Endodermal cell (in vitro differentiated cells): ENCODE data around the gene YIF1A. TPM values are rescaled to one million over a fixed set of nuclear protein-coding genes. Genes with fewer than 3 reads are reported as not detected.

Experiments used
- DNase-seq: peaks from one replicate; pipeline ENCODE4 v3.0.0-alpha.2; 2017
- H3K27ac ChIP-seq: 2 replicates; pipeline ENCODE4 v1.5.1; 2013; ENCODE audit warnings: mild to moderate bottlenecking, low read depth, low read length, moderate library complexity
- H3K27me3 ChIP-seq: 2 replicates; pipeline ENCODE4 v1.6.1; 2013; ENCODE audit warnings: mild to moderate bottlenecking, low read length, moderate library complexity; ENCODE audit not compliant: insufficient read depth, control insufficient read depth, poor library complexity, severe bottlenecking
- H3K36me3 ChIP-seq: 2 replicates; pipeline ENCODE4 v1.7.0; 2013; ENCODE audit warnings: mild to moderate bottlenecking, low read length, moderate library complexity; ENCODE audit not compliant: control insufficient read depth, insufficient read depth
- H3K4me1 ChIP-seq: one replicate; pipeline ENCODE4 v1.7.0; 2013; ENCODE audit warnings: low read length; ENCODE audit not compliant: control insufficient read depth, insufficient read depth
- H3K4me3 ChIP-seq: 2 replicates; pipeline ENCODE4 v1.5.1; 2013; ENCODE audit warnings: mild to moderate bottlenecking, low read length, moderate library complexity
- H3K9ac ChIP-seq: 2 replicates; pipeline ENCODE4 v1.6.1; 2013; ENCODE audit warnings: mild to moderate bottlenecking, low read length, moderate library complexity; ENCODE audit not compliant: poor library complexity, severe bottlenecking; ENCODE audit errors: extremely low read depth
- H3K9me3 ChIP-seq: 2 replicates; pipeline ENCODE4 v1.6.1; 2013; ENCODE audit warnings: mild to moderate bottlenecking, low read length, moderate library complexity; ENCODE audit not compliant: control insufficient read depth
- H3K27ac Mint-ChIP-seq: 2 replicates; pipeline ENCODE4 v1.8.0; 2020; ENCODE audit warnings: mixed read lengths
- H3K27me3 Mint-ChIP-seq: 2 replicates; pipeline ENCODE4 v1.8.0; 2021; ENCODE audit warnings: mild to moderate bottlenecking, mixed read lengths; ENCODE audit not compliant: insufficient read depth
- H3K36me3 Mint-ChIP-seq: 2 replicates; pipeline ENCODE4 v1.8.0; 2020; ENCODE audit warnings: low read depth, mixed read lengths
- H3K4me1 Mint-ChIP-seq: 2 replicates; pipeline ENCODE4 v1.8.0; 2020; ENCODE audit warnings: mixed read lengths
- H3K4me3 Mint-ChIP-seq: 2 replicates; pipeline ENCODE4 v1.8.0; 2020; ENCODE audit warnings: mild to moderate bottlenecking, moderate library complexity, mixed read lengths
- H3K9me3 Mint-ChIP-seq: 2 replicates; pipeline ENCODE4 v1.8.0; 2020; ENCODE audit warnings: mild to moderate bottlenecking, mixed read lengths
- CTCF ChIP-seq: fragments of 200-600 bp; sonication (generic); conservative IDR thresholded peaks from 2 replicates; pipeline ENCODE4 v1.5.0; 2021; ENCODE audit warnings: antibody characterized with exemption, mild to moderate bottlenecking
- WGBS, 2 experiments: methylation state at CpG; one replicate each; pipeline versions ENCODE4 v1.1.5 to v1.1.7; 2013; ENCODE audit warnings: missing lambda C conversion rate in 2 of 2, mixed read lengths in 1 of 2; ENCODE audit not compliant: insufficient coverage in 1 of 2, insufficient read length in 1 of 2; 5-methylcytosine and 5-hydroxymethylcytosine counted together
- total RNA-seq, 2 donors: library from RNA; stranded (reverse); fragmentation: NEBNext Ultra II Directional in 1 of 2; extraction: Animal tissue kit (Norgen Biotek cat#: 25700) in 1 of 2; gene quantifications; 2 replicates in 1 of 2; 3 replicates in 1 of 2; pipeline ENCODE4 v1.2.1, GENCODE V29; 2021

YIF1A gene
- total RNA-seq, 2 donors from 2014 or later, result 70.6 to 80.1 TPM

- peaks cover 16% of the 10 kb centered on the region for H3K36me3 ChIP-seq
- Mint-ChIP-seq H3K4me3 (no peak overlapping the region), H3K9me3 (no peaks in the 10 kb centered on the region), H3K36me3 (peaks cover 9% of the 10 kb centered on the region), H3K27ac (no peak overlapping the region), H3K4me1 (no peaks in the 10 kb centered on the region), H3K27me3 (peaks cover 30% of the 10 kb centered on the region)
- TF ChIP-seq CTCF, result no peak
- 67 to 78% methylated on average over 3 to 6 of the region's 6 CpGs for WGBS, 2 experiments
- peak; percentile 65 for DNase-seq
- peaks cover 14% of the 10 kb centered on the region for H3K27me3 ChIP-seq
- no peak overlapping the region for H3K4me3 ChIP-seq
- no peaks in the 10 kb centered on the region for H3K9me3 ChIP-seq
- no peak overlapping the region for H3K9ac ChIP-seq
- H3K4me1 ChIP-seq, result peaks cover 3% of the 10 kb centered on the region
- peak overlapping the region; percentile 68 for H3K27ac ChIP-seq
Measured at GRCh38 chr11:66281001-66281400, 7.9 kb downstream of the YIF1A start.

- Histone ChIP-seq H3K36me3 (peaks cover 13% of the 10 kb centered on the region), H3K9me3 (no peaks in the 10 kb centered on the region), H3K4me3 (no peak overlapping the region), H3K9ac (no peak overlapping the region), H3K27me3 (peaks cover 14% of the 10 kb centered on the region), H3K4me1 (peaks cover 3% of the 10 kb centered on the region), H3K27ac (peak overlapping the region; percentile 68)
- TF ChIP-seq CTCF, result no peak
- WGBS, 2 experiments, result 66 to 76% methylated on average over 5 to 14 of the region's 14 CpGs
- Mint-ChIP-seq H3K36me3 (peaks cover 9% of the 10 kb centered on the region), H3K4me1 (no peaks in the 10 kb centered on the region), H3K4me3 (no peak overlapping the region), H3K27me3 (peaks cover 30% of the 10 kb centered on the region), H3K27ac (no peak overlapping the region), H3K9me3 (no peaks in the 10 kb centered on the region)
- DNase-seq, result no peak
Measured at GRCh38 chr11:66280428-66280827, 8.5 kb downstream of the YIF1A start.

- peak overlapping the region; percentile 78 for H3K27ac ChIP-seq
- WGBS, 2 experiments, result 54 to 56% methylated on average over 10 to 15 of the region's 15 CpGs
- H3K27ac Mint-ChIP-seq, result no peak overlapping the region
- H3K9ac ChIP-seq, result no peak overlapping the region
- H3K4me3 ChIP-seq, result no peak overlapping the region
- peaks cover 9% of the 10 kb centered on the region for H3K36me3 ChIP-seq
- H3K4me1 ChIP-seq, result peaks cover 3% of the 10 kb centered on the region
- H3K4me1 Mint-ChIP-seq, result no peaks in the 10 kb centered on the region
- H3K27me3 ChIP-seq, result peaks cover 14% of the 10 kb centered on the region
- H3K9me3 ChIP-seq, result no peaks in the 10 kb centered on the region
- DNase-seq, result peak; percentile 64
- H3K9me3 Mint-ChIP-seq, result no peaks in the 10 kb centered on the region
- H3K36me3 Mint-ChIP-seq, result peaks cover 10% of the 10 kb centered on the region
- no peak for TF ChIP-seq CTCF
- peaks cover 30% of the 10 kb centered on the region for H3K27me3 Mint-ChIP-seq
- peak overlapping the region; percentile 43 for H3K4me3 Mint-ChIP-seq
Measured at GRCh38 chr11:66279092-66279734, 9.7 kb downstream of the YIF1A start.
